Liver (tissue), 3 donors: ENCODE data around the gene RNF149.

Source experiments
- CTCF ChIP-seq: fragments of 150-350 bp; IDR thresholded peaks from 2 replicates; pipeline ENCODE4 v1.5.1; 2017; ENCODE audit warnings: improper control_type of control experiment, low read depth, low read length; ENCODE audit not compliant: missing input control
- SP1 ChIP-seq: IDR thresholded peaks from 2 replicates; pipeline ENCODE4 v1.6.1; 2018; ENCODE audit warnings: antibody characterized with exemption, mild to moderate bottlenecking
- YY1 ChIP-seq: IDR thresholded peaks from 2 replicates; pipeline ENCODE4 v1.6.1; 2016; ENCODE audit warnings: antibody characterized with exemption, mild to moderate bottlenecking
- donor health status: healthy.
- donor health status: healthy.

DNA sequence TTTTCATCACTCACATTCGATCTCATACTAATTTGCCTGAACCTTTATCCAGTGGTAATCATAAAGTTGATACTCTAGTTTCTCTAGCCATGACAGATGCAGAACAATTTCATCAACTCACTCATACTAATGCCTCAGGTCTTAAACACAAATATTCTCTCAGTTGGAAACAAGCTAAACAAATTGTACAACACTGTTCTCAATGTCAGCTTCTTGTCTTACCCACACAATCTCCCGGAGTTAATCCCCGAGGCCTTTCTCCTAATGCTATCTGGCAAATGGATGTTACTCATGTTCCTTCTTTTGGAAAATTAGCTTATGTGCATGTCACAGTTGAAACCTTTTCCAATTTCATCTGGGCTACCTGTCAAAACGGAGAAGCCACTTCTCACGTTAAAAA is 67.3 kb downstream of the RNF149 start:
- TF ChIP-seq SP1: no peak
- TF ChIP-seq CTCF: no peak
- TF ChIP-seq YY1: no peak
